ENCODE data around the gene SUPV3L1.
"Not testable (repeated sequence)": the region's sequence is repeated elsewhere in the genome, so short reads cannot be mapped to it uniquely, and the experiment has no call there.

The SUPV3L1 gene

DNA sequence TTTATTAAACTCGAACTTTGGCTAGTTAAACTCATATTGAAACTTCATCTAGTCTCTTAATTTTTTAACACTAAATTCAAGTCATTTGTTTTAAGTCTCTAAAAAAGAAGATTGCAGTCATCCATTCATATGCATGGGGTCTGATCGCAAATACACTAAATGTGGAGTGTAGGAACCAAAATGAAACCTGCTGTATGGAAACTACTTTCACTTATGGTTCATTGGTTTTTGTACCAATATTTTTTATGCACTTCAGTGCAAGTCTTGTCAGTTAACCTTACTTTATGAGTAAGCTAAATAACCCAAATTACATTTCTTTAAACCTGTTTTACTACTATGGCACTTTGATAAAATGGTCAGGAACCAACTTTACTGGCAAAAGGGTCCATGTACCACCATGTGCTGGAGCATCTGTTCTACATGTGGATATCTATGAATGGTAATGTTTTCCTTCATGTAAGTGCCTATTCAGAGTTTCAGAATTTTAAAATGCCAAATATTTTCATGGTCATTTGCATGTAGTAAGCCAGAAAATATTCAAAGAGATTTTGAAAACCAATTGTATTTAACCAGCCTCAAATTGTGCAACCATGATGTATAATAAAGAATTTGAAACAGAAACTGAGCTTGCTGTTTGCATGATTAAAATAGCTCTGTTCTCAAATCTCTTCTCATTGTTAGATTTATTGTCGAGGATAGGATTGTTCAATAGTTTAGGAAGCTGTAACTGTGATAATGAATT is 7.6 kb upstream of the SUPV3L1 start:
- no peak overlapping the region for H3K4me3 ChIP-seq (ENCODE audit: low read depth, low read length)
- DNase-seq (ENCODE audit: low read depth) = no peak
- in situ Hi-C loops (cut with HindIII; ENCODE audit: low sequenced_read_pairs) = no loop called here
- TF ChIP-seq, protein P1, sequence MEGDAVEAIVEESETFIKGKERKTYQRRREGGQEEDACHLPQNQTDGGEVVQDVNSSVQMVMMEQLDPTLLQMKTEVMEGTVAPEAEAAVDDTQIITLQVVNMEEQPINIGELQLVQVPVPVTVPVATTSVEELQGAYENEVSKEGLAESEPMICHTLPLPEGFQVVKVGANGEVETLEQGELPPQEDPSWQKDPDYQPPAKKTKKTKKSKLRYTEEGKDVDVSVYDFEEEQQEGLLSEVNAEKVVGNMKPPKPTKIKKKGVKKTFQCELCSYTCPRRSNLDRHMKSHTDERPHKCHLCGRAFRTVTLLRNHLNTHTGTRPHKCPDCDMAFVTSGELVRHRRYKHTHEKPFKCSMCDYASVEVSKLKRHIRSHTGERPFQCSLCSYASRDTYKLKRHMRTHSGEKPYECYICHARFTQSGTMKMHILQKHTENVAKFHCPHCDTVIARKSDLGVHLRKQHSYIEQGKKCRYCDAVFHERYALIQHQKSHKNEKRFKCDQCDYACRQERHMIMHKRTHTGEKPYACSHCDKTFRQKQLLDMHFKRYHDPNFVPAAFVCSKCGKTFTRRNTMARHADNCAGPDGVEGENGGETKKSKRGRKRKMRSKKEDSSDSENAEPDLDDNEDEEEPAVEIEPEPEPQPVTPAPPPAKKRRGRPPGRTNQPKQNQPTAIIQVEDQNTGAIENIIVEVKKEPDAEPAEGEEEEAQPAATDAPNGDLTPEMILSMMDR (IDR thresholded peaks at IDR 0.05; ENCODE audit: low read depth, low read length, missing control alignments) = no peak

DNA sequence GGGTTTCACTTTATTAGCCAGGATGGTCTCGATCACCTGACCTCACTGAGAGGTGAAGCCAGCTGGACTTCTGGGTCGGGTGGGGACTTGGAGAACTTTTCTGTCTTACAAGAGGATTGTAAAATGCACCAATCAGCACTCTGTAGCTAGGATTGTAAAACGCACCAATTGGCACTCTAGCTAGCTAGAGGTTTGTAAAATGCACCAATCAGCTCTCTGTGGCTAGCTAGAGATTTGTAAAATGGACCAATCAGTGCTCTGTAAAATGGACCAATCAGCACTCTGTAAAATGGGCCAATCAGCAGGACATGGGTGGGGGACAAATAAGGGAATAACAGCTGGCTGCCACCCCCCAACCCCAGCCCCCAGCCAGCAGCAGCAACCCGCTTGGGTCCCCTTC is 4.7 kb upstream of the SUPV3L1 start:
- in situ Hi-C loops (cut with HindIII; ENCODE audit: low sequenced_read_pairs); DNase-seq (ENCODE audit: low read depth); H3K4me3 ChIP-seq (ENCODE audit: low read depth, low read length): not testable (repeated sequence)

DNA sequence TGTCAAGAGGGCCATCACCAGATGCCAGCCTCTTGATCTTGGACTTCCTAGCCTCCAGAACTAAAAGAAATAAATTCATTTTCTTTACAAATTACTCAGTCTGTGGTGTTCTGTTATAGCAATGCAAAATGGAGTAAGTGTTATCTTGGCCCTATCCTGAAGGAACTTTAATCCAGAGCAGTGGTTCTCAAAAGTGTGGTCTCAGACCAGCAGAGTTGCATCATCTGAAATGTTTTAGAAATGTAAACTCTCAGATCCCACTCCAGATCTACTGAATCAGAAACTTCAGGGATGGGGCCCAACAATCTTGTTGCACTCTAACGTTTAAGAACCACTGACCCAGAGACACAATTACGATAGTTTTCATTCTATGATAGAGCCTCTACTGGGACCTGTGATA is 3.2 kb upstream of the SUPV3L1 start:
- no peak for DNase-seq (ENCODE audit: low read depth)
- in situ Hi-C loops (cut with HindIII; ENCODE audit: low sequenced_read_pairs) = no loop called here
- TF ChIP-seq, protein P1 (IDR thresholded peaks at IDR 0.05; ENCODE audit: low read depth, low read length, missing control alignments) = no peak
- H3K4me3 ChIP-seq (ENCODE audit: low read depth, low read length) = no peak overlapping the region

DNA sequence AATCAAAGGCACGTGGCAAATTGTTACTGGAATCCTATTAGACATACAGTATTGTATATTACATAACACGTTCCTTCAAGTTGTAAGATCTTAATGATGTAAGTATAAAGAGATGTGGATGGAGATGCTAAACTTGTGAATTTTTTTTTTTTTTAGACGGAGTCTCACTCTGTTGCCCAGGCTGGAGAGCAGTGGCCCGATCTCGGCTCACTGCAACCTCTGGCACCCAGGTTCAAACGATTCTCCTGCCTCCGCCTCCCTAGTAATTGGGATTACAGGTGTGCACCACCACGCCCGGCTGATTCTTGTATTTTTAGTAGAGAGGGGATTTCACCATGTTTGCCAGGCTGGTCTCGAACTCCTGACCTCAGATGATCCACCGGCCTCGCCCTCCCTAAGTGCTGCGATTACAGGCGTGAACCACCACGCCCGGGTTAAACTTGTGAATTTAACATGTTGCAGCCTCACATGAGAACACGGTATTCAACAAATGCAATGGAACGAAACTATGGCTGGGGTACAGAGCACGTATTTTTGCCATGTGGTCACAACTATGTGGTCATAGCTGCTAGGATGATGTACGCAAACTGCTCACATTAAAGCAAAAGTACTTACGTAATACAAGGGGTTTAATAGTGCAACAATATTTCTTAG is 818 bp upstream of the SUPV3L1 start:
- H3K4me3 ChIP-seq (ENCODE audit: low read depth, low read length) = peak overlapping the region; percentile 98
- in situ Hi-C loops (cut with HindIII; ENCODE audit: low sequenced_read_pairs) = no loop called here
- no peak for DNase-seq (ENCODE audit: low read depth)
- TF ChIP-seq, protein P1 (IDR thresholded peaks at IDR 0.05; ENCODE audit: low read depth, low read length, missing control alignments) = no peak

DNA sequence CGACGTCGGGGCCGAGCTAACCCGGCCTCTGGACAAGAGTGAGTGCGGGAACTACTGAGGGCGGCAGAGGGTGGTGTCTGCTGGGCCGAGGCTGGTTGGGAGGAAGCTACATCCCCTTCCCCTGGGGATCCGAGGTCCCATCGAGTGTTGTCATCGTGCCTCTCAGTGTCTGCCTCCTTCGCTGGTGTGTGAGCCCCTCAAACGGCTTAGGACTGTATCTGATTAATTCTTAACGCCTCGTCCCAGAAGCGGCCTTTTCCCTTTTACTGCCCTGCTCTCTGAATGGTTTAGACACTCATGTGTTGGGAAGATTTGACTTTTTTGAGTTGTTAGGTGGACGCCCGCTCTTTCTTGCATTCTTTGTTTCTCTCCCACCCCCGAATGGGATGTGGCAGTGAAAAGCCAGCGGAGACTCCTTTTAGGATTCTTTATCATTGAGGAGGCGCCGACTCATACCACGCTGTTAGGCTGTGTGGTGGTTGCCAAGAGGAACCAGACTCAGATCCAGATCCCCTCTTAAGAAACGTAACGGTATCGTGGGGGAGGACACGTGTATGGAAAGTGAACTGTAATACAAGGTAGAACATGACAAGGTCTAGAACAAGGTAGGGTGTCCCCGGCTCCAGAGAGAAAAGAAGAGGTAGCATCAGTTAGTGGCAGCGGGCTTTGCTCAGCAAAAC is 631 bp downstream of the SUPV3L1 start:
- peak overlapping the region; percentile 98 for H3K4me3 ChIP-seq (ENCODE audit: low read depth, low read length)
- TF ChIP-seq, protein P1 (IDR thresholded peaks at IDR 0.05; ENCODE audit: low read depth, low read length, missing control alignments) = no peak
- DNase-seq (ENCODE audit: low read depth) = no peak
- in situ Hi-C loops (cut with HindIII; ENCODE audit: low sequenced_read_pairs) = no loop called here

DNA sequence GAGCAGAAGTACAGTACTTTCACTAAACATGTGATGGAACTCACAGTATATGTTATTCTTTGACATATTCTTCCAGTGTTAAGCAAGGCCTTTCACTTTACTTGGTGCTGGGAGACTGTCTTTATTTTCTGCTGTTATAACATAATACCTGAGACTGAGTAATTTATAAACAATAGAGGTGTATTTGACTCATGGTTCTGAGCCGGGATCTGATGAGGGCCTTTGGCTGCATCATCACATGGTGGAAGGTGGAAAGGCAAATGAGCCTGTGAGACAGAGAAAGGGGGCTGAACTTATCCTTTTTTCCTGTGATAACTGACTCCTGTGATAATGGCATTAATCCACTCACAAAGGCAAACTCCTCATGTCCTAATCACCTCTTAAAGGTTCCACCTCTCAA is 1.4 kb downstream of the SUPV3L1 start:
- TF ChIP-seq, protein P1 (IDR thresholded peaks at IDR 0.05; ENCODE audit: low read depth, low read length, missing control alignments) = no peak
- in situ Hi-C loops (cut with HindIII; ENCODE audit: low sequenced_read_pairs) = no loop called here
- DNase-seq (ENCODE audit: low read depth) = no peak
- H3K4me3 ChIP-seq (ENCODE audit: low read depth, low read length) = peak overlapping the region; percentile 98

DNA sequence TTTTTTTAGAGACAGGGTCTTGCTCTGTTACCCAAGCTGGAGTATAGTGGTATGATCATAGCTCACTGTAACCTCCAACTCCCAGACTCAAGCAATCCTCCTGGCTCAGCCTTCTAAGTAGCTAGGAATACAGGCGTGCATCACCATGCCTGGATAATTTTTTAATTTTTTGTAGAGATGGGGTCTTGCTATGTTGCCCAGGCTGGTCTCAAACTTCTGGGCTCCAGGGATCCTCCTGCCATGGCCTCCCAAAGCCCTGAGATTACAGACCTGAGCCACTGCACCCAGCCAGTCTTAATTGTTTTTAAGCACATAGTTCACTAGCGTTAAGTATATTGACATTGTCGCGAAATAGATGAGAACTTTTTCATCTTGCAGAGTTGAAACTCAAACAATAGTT is 2.0 kb downstream of the SUPV3L1 start:
- no peak for DNase-seq (ENCODE audit: low read depth)
- in situ Hi-C loops (cut with HindIII; ENCODE audit: low sequenced_read_pairs) = no loop called here
- TF ChIP-seq, protein P1 (IDR thresholded peaks at IDR 0.05; ENCODE audit: low read depth, low read length, missing control alignments) = no peak
- H3K4me3 ChIP-seq (ENCODE audit: low read depth, low read length) = no peak overlapping the region

Measured in astrocyte of the cerebellum (primary cell).